ENCODE data around the gene KCNS1. TPM values are rescaled to one million over a fixed set of nuclear protein-coding genes. Genes with fewer than 3 reads are reported as not detected.

Gene KCNS1
- total RNA-seq, 1 experiment from 2014 or later: not detected

DNA sequence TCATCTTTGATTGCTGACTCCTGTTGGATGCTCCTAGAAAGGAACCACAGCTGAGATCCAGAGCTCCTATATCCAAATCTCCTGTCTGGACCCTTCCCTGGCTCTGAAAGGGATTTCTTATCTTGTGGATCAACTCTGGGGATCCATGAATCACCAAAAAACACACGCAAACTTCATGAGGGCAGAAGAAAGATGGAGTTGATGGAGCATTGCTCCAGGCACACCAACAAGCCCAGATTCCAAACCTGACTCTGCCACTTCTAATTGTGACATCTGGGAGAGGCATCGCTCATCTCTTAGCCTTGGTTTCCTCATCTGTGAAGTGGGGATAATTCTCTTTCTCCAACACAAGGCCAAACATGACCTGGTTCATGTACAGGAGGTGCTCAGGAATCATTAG is 6.7 kb downstream of the KCNS1 start:
- BruUV-seq (replicated peaks): no TSS peak
- intact Hi-C loops (cut with micrococcal nuclease; ENCODE audit: unreplicated experiment): loop anchor here (10.0 kb wide), 1 partner anchor 79 kb away; no protein-coding TSS in a partner anchor
- TF ChIP-seq SIN3A (IDR thresholded peaks at IDR 0.05; ENCODE audit: borderline replicate concordance, insufficient read depth, low read depth, low read length) (no peak), TCF7L2 (IDR thresholded peaks at IDR 0.05; ENCODE audit: low read depth, low read length) (no peak), POLR2AphosphoS5 (IDR thresholded peaks at IDR 0.05; ENCODE audit: low read depth, low read length) (no peak)
- TF ChIP-seq, protein P1, sequence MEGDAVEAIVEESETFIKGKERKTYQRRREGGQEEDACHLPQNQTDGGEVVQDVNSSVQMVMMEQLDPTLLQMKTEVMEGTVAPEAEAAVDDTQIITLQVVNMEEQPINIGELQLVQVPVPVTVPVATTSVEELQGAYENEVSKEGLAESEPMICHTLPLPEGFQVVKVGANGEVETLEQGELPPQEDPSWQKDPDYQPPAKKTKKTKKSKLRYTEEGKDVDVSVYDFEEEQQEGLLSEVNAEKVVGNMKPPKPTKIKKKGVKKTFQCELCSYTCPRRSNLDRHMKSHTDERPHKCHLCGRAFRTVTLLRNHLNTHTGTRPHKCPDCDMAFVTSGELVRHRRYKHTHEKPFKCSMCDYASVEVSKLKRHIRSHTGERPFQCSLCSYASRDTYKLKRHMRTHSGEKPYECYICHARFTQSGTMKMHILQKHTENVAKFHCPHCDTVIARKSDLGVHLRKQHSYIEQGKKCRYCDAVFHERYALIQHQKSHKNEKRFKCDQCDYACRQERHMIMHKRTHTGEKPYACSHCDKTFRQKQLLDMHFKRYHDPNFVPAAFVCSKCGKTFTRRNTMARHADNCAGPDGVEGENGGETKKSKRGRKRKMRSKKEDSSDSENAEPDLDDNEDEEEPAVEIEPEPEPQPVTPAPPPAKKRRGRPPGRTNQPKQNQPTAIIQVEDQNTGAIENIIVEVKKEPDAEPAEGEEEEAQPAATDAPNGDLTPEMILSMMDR (IDR thresholded peaks at IDR 0.05): no peak
- TF ChIP-seq, protein P2, sequence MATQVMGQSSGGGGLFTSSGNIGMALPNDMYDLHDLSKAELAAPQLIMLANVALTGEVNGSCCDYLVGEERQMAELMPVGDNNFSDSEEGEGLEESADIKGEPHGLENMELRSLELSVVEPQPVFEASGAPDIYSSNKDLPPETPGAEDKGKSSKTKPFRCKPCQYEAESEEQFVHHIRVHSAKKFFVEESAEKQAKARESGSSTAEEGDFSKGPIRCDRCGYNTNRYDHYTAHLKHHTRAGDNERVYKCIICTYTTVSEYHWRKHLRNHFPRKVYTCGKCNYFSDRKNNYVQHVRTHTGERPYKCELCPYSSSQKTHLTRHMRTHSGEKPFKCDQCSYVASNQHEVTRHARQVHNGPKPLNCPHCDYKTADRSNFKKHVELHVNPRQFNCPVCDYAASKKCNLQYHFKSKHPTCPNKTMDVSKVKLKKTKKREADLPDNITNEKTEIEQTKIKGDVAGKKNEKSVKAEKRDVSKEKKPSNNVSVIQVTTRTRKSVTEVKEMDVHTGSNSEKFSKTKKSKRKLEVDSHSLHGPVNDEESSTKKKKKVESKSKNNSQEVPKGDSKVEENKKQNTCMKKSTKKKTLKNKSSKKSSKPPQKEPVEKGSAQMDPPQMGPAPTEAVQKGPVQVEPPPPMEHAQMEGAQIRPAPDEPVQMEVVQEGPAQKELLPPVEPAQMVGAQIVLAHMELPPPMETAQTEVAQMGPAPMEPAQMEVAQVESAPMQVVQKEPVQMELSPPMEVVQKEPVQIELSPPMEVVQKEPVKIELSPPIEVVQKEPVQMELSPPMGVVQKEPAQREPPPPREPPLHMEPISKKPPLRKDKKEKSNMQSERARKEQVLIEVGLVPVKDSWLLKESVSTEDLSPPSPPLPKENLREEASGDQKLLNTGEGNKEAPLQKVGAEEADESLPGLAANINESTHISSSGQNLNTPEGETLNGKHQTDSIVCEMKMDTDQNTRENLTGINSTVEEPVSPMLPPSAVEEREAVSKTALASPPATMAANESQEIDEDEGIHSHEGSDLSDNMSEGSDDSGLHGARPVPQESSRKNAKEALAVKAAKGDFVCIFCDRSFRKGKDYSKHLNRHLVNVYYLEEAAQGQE (IDR thresholded peaks at IDR 0.05; ENCODE audit: insufficient read depth in 1 of 2, low read depth in 2 of 2, low read length in 1 of 2): no peak
- Histone ChIP-seq H3K4me3 (ENCODE audit: low read depth in 2 of 2, low read length in 2 of 2) (no peak overlapping the region), H3K4me1 (ENCODE audit: control insufficient read depth, insufficient read depth, low read length) (no peaks in the 10 kb centered on the region), H3K9me3 (ENCODE audit: control insufficient read depth, insufficient read depth, low read depth, low read length) (no peaks in the 10 kb centered on the region), H3K36me3 (ENCODE audit: control insufficient read depth, insufficient read depth, low read length) (no peaks in the 10 kb centered on the region), H3K27ac (ENCODE audit: low read length) (no peak overlapping the region), H3K27me3 (ENCODE audit: control insufficient read depth, insufficient read depth, low read length) (no peaks in the 10 kb centered on the region)
- ChIA-PET CTCF (interaction anchor here (1.0 to 3.9 kb wide), 2 partner anchors 50 to 82 kb away, joined by 3 to 19 read pairs; no protein-coding TSS in a partner anchor), POLR2A (no interaction called here)
- no peak for ATAC-seq
- in situ Hi-C loops (cut with HindIII; ENCODE audit: low pct_unique_long_range_greater_than_20kb, low sequenced_read_pairs): no loop called here
- no peak for DNase-seq (ENCODE audit: low read depth, low spot score)

DNA sequence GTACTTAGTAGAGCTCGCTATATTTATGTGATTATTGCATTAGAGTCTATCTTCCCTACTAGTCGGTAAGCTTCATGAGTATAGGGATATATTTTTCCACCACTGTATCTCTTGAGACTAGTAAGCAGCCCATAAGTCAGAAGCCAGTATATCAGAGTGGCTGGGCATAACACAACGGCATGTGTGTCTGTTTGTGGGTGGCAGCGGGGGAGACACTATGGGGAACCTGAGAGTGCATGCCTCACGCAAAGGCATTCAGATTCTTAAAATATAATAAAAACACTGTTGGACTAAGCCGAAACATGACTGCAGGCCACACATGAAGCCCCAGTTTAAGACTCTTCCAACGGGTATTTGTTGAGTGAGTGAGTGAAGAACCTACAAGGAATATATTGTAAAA is 8.0 kb downstream of the KCNS1 start:
- no peak for ATAC-seq
- Histone ChIP-seq H3K27me3 (ENCODE audit: control insufficient read depth, insufficient read depth, low read length) (no peaks in the 10 kb centered on the region), H3K36me3 (ENCODE audit: control insufficient read depth, insufficient read depth, low read length) (no peaks in the 10 kb centered on the region), H3K9me3 (ENCODE audit: control insufficient read depth, insufficient read depth, low read depth, low read length) (no peaks in the 10 kb centered on the region), H3K4me3 (ENCODE audit: low read depth in 2 of 2, low read length in 2 of 2) (no peak overlapping the region), H3K4me1 (ENCODE audit: control insufficient read depth, insufficient read depth, low read length) (no peaks in the 10 kb centered on the region), H3K27ac (ENCODE audit: low read length) (no peak overlapping the region)
- in situ Hi-C loops (cut with HindIII; ENCODE audit: low pct_unique_long_range_greater_than_20kb, low sequenced_read_pairs) (no loop called here), intact Hi-C loops (cut with micrococcal nuclease; ENCODE audit: unreplicated experiment) (loop anchor here (10.0 kb wide), 1 partner anchor 78 kb away; no protein-coding TSS in a partner anchor)
- DNase-seq (ENCODE audit: low read depth, low spot score): no peak
- no peak for TF ChIP-seq POLR2AphosphoS5 (IDR thresholded peaks at IDR 0.05; ENCODE audit: low read depth, low read length)
- TF ChIP-seq, protein P2 (IDR thresholded peaks at IDR 0.05; ENCODE audit: insufficient read depth in 1 of 2, low read depth in 2 of 2, low read length in 1 of 2): no peak
- no peak for TF ChIP-seq SIN3A (IDR thresholded peaks at IDR 0.05; ENCODE audit: borderline replicate concordance, insufficient read depth, low read depth, low read length)
- TF ChIP-seq TCF7L2 (IDR thresholded peaks at IDR 0.05; ENCODE audit: low read depth, low read length): no peak
- TF ChIP-seq, protein P1 (IDR thresholded peaks at IDR 0.05): no peak
- POLR2A ChIA-PET: no interaction called here
- no TSS peak for BruUV-seq (replicated peaks)
- CTCF ChIA-PET: no interaction called here

Data from Panc1 (cell line).